CD14-positive monocyte (primary cell): ENCODE measurements around the gene GATAD2A. TPM values are rescaled to one million over a fixed set of nuclear protein-coding genes. Genes with fewer than 3 reads are reported as not detected.
A peak's percentile ranks its signal among the peaks of the same experiment; 100 is the strongest.

Experiments
- DNase-seq, 3 donors: peaks; one replicate each; pipeline ENCODE4 v3.0.0-alpha.2; 2011 to 2022
- H2AFZ ChIP-seq: 2 replicates; pipeline ENCODE4 v1.6.0; 2012; ENCODE audit warnings: mild to moderate bottlenecking, low read depth, low read length, inconsistent platforms; ENCODE audit not compliant: insufficient read depth, poor library complexity, severe bottlenecking
- H3K27ac ChIP-seq, 2 donors: 1 replicate in 1 of 2; 2 replicates in 1 of 2; pipeline ENCODE4 v1.5.1; 2012 to 2013; ENCODE audit warnings: low read length in 2 of 2, control low read depth in 1 of 2, inconsistent platforms in 1 of 2, low read depth in 1 of 2, mild to moderate bottlenecking in 1 of 2
- H3K27me3 ChIP-seq, 2 donors: one replicate each; pipeline versions ENCODE4 v1.6.0 to v1.6.1; 2011 to 2013; ENCODE audit warnings: low read length in 2 of 2; ENCODE audit not compliant: control insufficient read depth in 2 of 2, insufficient read depth in 2 of 2
- H3K36me3 ChIP-seq, 2 donors: replicated peaks in 1 of 2; 1 replicate in 1 of 2; 2 replicates in 1 of 2; pipeline versions ENCODE4 v1.5.1 to v1.6.1; 2012 to 2013; ENCODE audit warnings: low read length in 2 of 2, control low read depth in 1 of 2, inconsistent platforms in 1 of 2, mild to moderate bottlenecking in 1 of 2; ENCODE audit not compliant: insufficient read depth in 2 of 2, control insufficient read depth in 1 of 2
- H3K4me1 ChIP-seq, 2 donors: 1 replicate in 1 of 2; 2 replicates in 1 of 2; pipeline versions ENCODE4 v1.5.1 to v1.6.1; 2012 to 2013; ENCODE audit warnings: low read length in 2 of 2, control low read depth in 1 of 2, inconsistent platforms in 1 of 2, mild to moderate bottlenecking in 1 of 2, moderate library complexity in 1 of 2; ENCODE audit not compliant: insufficient read depth in 2 of 2, control insufficient read depth in 1 of 2
- H3K4me2 ChIP-seq: replicated peaks from 2 replicates; pipeline ENCODE3; 2012; ENCODE audit warnings: low read length, moderate library complexity, mild to moderate bottlenecking; ENCODE audit not compliant: poor library complexity, severe bottlenecking; ENCODE audit errors: extremely low read depth
- H3K4me3 ChIP-seq, 3 experiments: fragments of 200-600 bp in 1 of 3; sonication (generic) in 1 of 3; replicated peaks in 1 of 3; 1 replicate in 2 of 3; 2 replicates in 1 of 3; pipeline ENCODE4 v1.5.1; 2011 to 2013; ENCODE audit warnings: low read length in 3 of 3, mild to moderate bottlenecking in 3 of 3, control low read depth in 2 of 3, low read depth in 2 of 3, inconsistent platforms in 1 of 3, moderate library complexity in 1 of 3
- H3K79me2 ChIP-seq: 2 replicates; pipeline ENCODE4 v1.6.0; 2012; ENCODE audit warnings: mild to moderate bottlenecking, control low read depth, inconsistent platforms, low read length, moderate library complexity; ENCODE audit not compliant: insufficient read depth
- H3K9ac ChIP-seq: 2 replicates; pipeline ENCODE4 v1.6.0; 2017; ENCODE audit warnings: low read length, mild to moderate bottlenecking; ENCODE audit not compliant: insufficient read depth, poor library complexity, severe bottlenecking
- H3K9me3 ChIP-seq, 2 donors: replicated peaks in 1 of 2; 1 replicate in 1 of 2; 2 replicates in 1 of 2; pipeline versions ENCODE4 v1.5.1 to v1.6.1; 2012 to 2013; ENCODE audit warnings: low read length in 2 of 2, control low read depth in 1 of 2; ENCODE audit not compliant: control insufficient read depth in 1 of 2, insufficient read depth in 1 of 2
- H4K20me1 ChIP-seq: 2 replicates; pipeline ENCODE4 v1.6.0; 2012; ENCODE audit warnings: mild to moderate bottlenecking, low read length, control low read depth, moderate library complexity; ENCODE audit not compliant: insufficient read depth
- H3K27ac Mint-ChIP-seq, 7 donors: one replicate each; pipeline ENCODE4 v1.8.0; 2020; ENCODE audit warnings: mild to moderate bottlenecking in 7 of 7, mixed read lengths in 7 of 7, moderate library complexity in 6 of 7, inconsistent platforms in 2 of 7
- H3K27me3 Mint-ChIP-seq, 3 donors: one replicate each; pipeline ENCODE4 v1.8.0; 2021 to 2022; ENCODE audit warnings: low read depth in 3 of 3, mild to moderate bottlenecking in 3 of 3, mixed read lengths in 3 of 3, moderate library complexity in 3 of 3, inconsistent platforms in 1 of 3
- H3K36me3 Mint-ChIP-seq, 2 donors: one replicate each; pipeline ENCODE4 v1.8.0; 2020; ENCODE audit warnings: mixed read lengths in 2 of 2, inconsistent platforms in 1 of 2, mild to moderate bottlenecking in 1 of 2
- H3K4me1 Mint-ChIP-seq: one replicate; pipeline ENCODE4 v1.8.0; 2020; ENCODE audit warnings: mild to moderate bottlenecking, mixed read lengths
- H3K4me3 Mint-ChIP-seq, 2 donors: one replicate each; pipeline ENCODE4 v1.8.0; 2020; ENCODE audit warnings: mild to moderate bottlenecking in 2 of 2, mixed read lengths in 2 of 2, moderate library complexity in 1 of 2
- H3K9me3 Mint-ChIP-seq, 7 donors: one replicate each; pipeline ENCODE4 v1.8.0; 2020 to 2022; ENCODE audit warnings: mixed read lengths in 7 of 7, mild to moderate bottlenecking in 6 of 7, moderate library complexity in 6 of 7, inconsistent platforms in 2 of 7
- CTCF ChIP-seq: fragments of 200-600 bp; IDR thresholded peaks from one replicate; pipeline ENCODE4 v1.8.0; 2022; ENCODE audit warnings: antibody characterized with exemption, mild to moderate bottlenecking
- WGBS: methylation state at CpG from one replicate; pipeline ENCODE4 v1.1.5; 2013; ENCODE audit warnings: missing lambda C conversion rate; ENCODE audit not compliant: insufficient coverage; 5-methylcytosine and 5-hydroxymethylcytosine counted together
- intact Hi-C, 2 donors: fragments of 100-400 bp; cut with micrococcal nuclease; formaldehyde crosslinking; loops; one replicate each; pipeline versions ENCODE4 v1.15.0 to v1.15.1; 2023
- polyA plus RNA-seq, 3 donors: library from polyadenylated mRNA; depleted of rRNA in 1 of 3; unstranded in 2 of 3; stranded (reverse) in 1 of 3; fragments of 300-500 nt in 2 of 3; fragments of >200 nt in 1 of 3; fragmentation: Illumina TruSeq in 2 of 3; gene quantifications; 1 replicate in 2 of 3; 2 replicates in 1 of 3; pipeline ENCODE4 v1.2.3, GENCODE V29; 2012 to 2021

Gene GATAD2A
- polyA plus RNA-seq, 3 donors, result 8.0 to 35.9 (median 8.7) TPM

GRCh38 chr19:19538785-19539166, 133.3 kb downstream of the GATAD2A start:
- Mint-ChIP-seq H3K36me3 (peaks cover 0 to 2% of the 10 kb centered on the region in 2 donors), H3K27me3 (peaks cover 37 to 59% (median 53%) of the 10 kb centered on the region in 3 donors), H3K4me3 (peak overlapping the region in 1 of 2 donors; percentile 80), H3K27ac (no peak overlapping the region), H3K9me3 (peaks cover 0 to 32% (median 21%) of the 10 kb centered on the region in 7 donors), H3K4me1 (peaks cover 37% of the 10 kb centered on the region)
- intact Hi-C loops, result loop anchor here in 1 of 2 donors (10.0 kb wide), 1 partner anchor 236 kb away; no protein-coding TSS in a partner anchor
- Histone ChIP-seq H3K4me2 (no peak overlapping the region), H3K27ac (no peak overlapping the region), H3K9ac (no peak overlapping the region), H4K20me1 (no peaks in the 10 kb centered on the region), H3K36me3 (no peaks in the 10 kb centered on the region), H2AFZ (no peak overlapping the region), H3K4me1 (peaks cover 33 to 40% of the 10 kb centered on the region in 2 donors), H3K4me3 (no peak overlapping the region), H3K79me2 (no peaks in the 10 kb centered on the region), H3K27me3 (peaks cover 8 to 43% of the 10 kb centered on the region in 2 donors), H3K9me3 (peaks cover 9 to 16% of the 10 kb centered on the region in 2 donors)
- 45% methylated on average over 6 of the region's 7 CpGs for WGBS
- no peak for TF ChIP-seq CTCF
- DNase-seq, result no peak

DNA sequence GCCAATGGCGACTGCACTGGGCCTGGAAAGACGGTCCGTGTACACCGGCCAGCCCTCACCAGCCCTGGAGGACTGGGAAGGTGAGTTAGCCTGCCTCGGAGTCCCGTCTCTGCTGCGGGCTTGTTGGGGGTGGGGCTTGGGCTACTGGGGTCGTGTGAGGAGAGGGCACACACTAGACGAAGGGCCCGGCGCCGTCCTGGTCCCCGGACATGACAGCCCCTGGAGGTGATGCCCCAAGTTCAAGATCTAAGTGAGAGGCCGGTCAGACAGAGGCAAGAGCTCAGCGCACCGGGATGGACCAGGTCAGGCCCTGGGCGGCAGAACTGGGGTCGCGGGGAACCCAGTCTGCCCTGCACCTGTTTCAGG, 134.2 kb downstream of the GATAD2A start:
- peaks cover 16 to 17% of the 10 kb centered on the region in 2 donors for H3K9me3 ChIP-seq
- peaks cover 33 to 40% of the 10 kb centered on the region in 2 donors for H3K4me1 ChIP-seq
- intact Hi-C loops, result loop anchor here in 1 of 2 donors (10.0 kb wide), 1 partner anchor 235 kb away; no protein-coding TSS in a partner anchor
- no peak for DNase-seq
- H3K27me3 ChIP-seq, result peaks cover 8 to 43% of the 10 kb centered on the region in 2 donors
- no peaks in the 10 kb centered on the region for H3K79me2 ChIP-seq
- H2AFZ ChIP-seq, result no peak overlapping the region
- no peaks in the 10 kb centered on the region for H3K36me3 ChIP-seq
- peaks cover 37 to 59% (median 50%) of the 10 kb centered on the region in 3 donors for H3K27me3 Mint-ChIP-seq
- H3K27ac ChIP-seq, result no peak overlapping the region
- no peak overlapping the region for H3K4me2 ChIP-seq
- H3K27ac Mint-ChIP-seq, result no peak overlapping the region
- no peak for TF ChIP-seq CTCF
- peaks cover 0 to 2% of the 10 kb centered on the region in 2 donors for H3K36me3 Mint-ChIP-seq
- 34% methylated on average over 19 of the region's 19 CpGs for WGBS
- no peak overlapping the region for H3K4me3 ChIP-seq
- H3K4me1 Mint-ChIP-seq, result peaks cover 37% of the 10 kb centered on the region
- no peak overlapping the region for H3K9ac ChIP-seq
- H3K4me3 Mint-ChIP-seq, result peak overlapping the region in 1 of 2 donors; percentile 80
- H4K20me1 ChIP-seq, result no peaks in the 10 kb centered on the region
- peaks cover 1 to 35% (median 21%) of the 10 kb centered on the region in 7 donors for H3K9me3 Mint-ChIP-seq
